B cell (primary cell): ENCODE data around the gene ZNF655. TPM values are rescaled to one million over a fixed set of nuclear protein-coding genes. Genes with fewer than 3 reads are reported as not detected.

Experiments
- ATAC-seq: fragments of 200-7000 bp; cut with Tn5 transposase; one replicate; pipeline ENCODE4 v1.10.0; 2021; ENCODE audit warnings: low read depth, mild to moderate bottlenecking, moderate number of reproducible peaks, moderate library complexity
- CTCF ChIA-PET: fragments of 350-600 bp; sonication (Branson Sonifier 250); formaldehyde crosslinking; loops from one replicate; lab custom pipeline; 2021; ENCODE audit warnings: antibody characterized with exemption, inconsistent platforms; lab: Charles Lee
- POLR2A ChIA-PET: fragments of 350-600 bp; sonication (Branson Sonifier 250); formaldehyde crosslinking; loops from one replicate; lab custom pipeline; 2021; ENCODE audit warnings: antibody characterized with exemption; lab: Charles Lee
- DNase-seq: peaks from one replicate; pipeline ENCODE4 v3.0.0; 2013
- H2AFZ ChIP-seq: 2 replicates; pipeline ENCODE4 v1.6.1; 2012; ENCODE audit warnings: mild to moderate bottlenecking, low read depth, low read length; ENCODE audit not compliant: insufficient read depth, poor library complexity, severe bottlenecking
- H3K27ac ChIP-seq, 2 donors: 1 replicate in 1 of 2; 2 replicates in 1 of 2; pipeline ENCODE4 v1.5.1; 2012 to 2013; ENCODE audit warnings: low read length in 2 of 2, mild to moderate bottlenecking in 2 of 2, moderate library complexity in 1 of 2
- H3K27me3 ChIP-seq, 4 experiments: fragments of 200-600 bp in 1 of 4; sonication (generic) in 1 of 4; replicated peaks in 1 of 4; 1 replicate in 2 of 4; 2 replicates in 2 of 4; pipeline versions ENCODE4 v1.6.1 to v1.7.0; 2013 to 2016; ENCODE audit warnings: low read length in 3 of 4, mild to moderate bottlenecking in 2 of 4, mixed read lengths in 1 of 4, moderate library complexity in 1 of 4; ENCODE audit not compliant: insufficient read depth in 4 of 4, control insufficient read depth in 3 of 4; ENCODE audit errors: control extremely low read depth in 1 of 4
- H3K36me3 ChIP-seq, 2 experiments: replicated peaks in 1 of 2; 1 replicate in 1 of 2; 2 replicates in 1 of 2; pipeline versions ENCODE4 v1.6.1 to v1.7.1; 2013; ENCODE audit warnings: low read length in 1 of 2; ENCODE audit not compliant: insufficient read depth in 2 of 2, control insufficient read depth in 1 of 2; ENCODE audit errors: control extremely low read depth in 1 of 2, extremely low read depth in 1 of 2
- H3K4me1 ChIP-seq, 2 donors: fragments of 200-600 bp in 1 of 2; sonication (generic) in 1 of 2; 1 replicate in 1 of 2; 2 replicates in 1 of 2; pipeline versions ENCODE4 v1.5.1 to v1.6.1; 2013 to 2017; ENCODE audit warnings: low read length in 2 of 2; ENCODE audit not compliant: control insufficient read depth in 2 of 2, insufficient read depth in 2 of 2
- H3K4me2 ChIP-seq: replicated peaks from 2 replicates; pipeline ENCODE3; 2012; ENCODE audit warnings: mild to moderate bottlenecking, low read depth, low read length; ENCODE audit not compliant: poor library complexity, severe bottlenecking
- H3K4me3 ChIP-seq, 5 experiments: fragments of 200-600 bp in 1 of 5; sonication (generic) in 1 of 5; 1 replicate in 3 of 5; 2 replicates in 2 of 5; pipeline versions ENCODE4 v1.5.1 to v1.7.0; 2011 to 2016; ENCODE audit warnings: low read length in 4 of 5, mild to moderate bottlenecking in 4 of 5, low read depth in 2 of 5, control low read depth in 1 of 5, moderate library complexity in 1 of 5; ENCODE audit not compliant: insufficient read depth in 1 of 5; ENCODE audit errors: control extremely low read depth in 1 of 5, extremely low read depth in 1 of 5
- H3K79me2 ChIP-seq: fragments of 200-600 bp; sonication (generic); one replicate; pipeline ENCODE4 v1.6.0; 2016; ENCODE audit warnings: low read length; ENCODE audit not compliant: control insufficient read depth, insufficient read depth
- H3K9ac ChIP-seq: fragments of 200-600 bp; sonication (generic); 2 replicates; pipeline ENCODE4 v1.6.1; 2017; ENCODE audit warnings: mild to moderate bottlenecking, low read length, moderate library complexity
- H3K9me3 ChIP-seq, 3 donors: one replicate each; pipeline versions ENCODE4 v1.6.1 to v1.7.1; 2013; ENCODE audit warnings: low read length in 2 of 3; ENCODE audit not compliant: control insufficient read depth in 2 of 3, insufficient read depth in 1 of 3; ENCODE audit errors: control extremely low read depth in 1 of 3
- H4K20me1 ChIP-seq: 2 replicates; pipeline ENCODE4 v1.6.0; 2012; ENCODE audit warnings: mild to moderate bottlenecking, low read length; ENCODE audit not compliant: insufficient read depth, control insufficient read depth, poor library complexity, severe bottlenecking
- H3K27ac Mint-ChIP-seq: one replicate; pipeline ENCODE4 v1.8.0; 2021; ENCODE audit warnings: mixed read lengths
- H3K27me3 Mint-ChIP-seq: one replicate; pipeline ENCODE4 v1.8.0; 2021; ENCODE audit warnings: mixed read lengths
- H3K4me1 Mint-ChIP-seq: one replicate; pipeline ENCODE4 v1.8.0; 2021; ENCODE audit warnings: mixed read lengths
- H3K4me3 Mint-ChIP-seq: one replicate; pipeline ENCODE4 v1.8.0; 2021; ENCODE audit warnings: mixed read lengths
- H3K9me3 Mint-ChIP-seq: one replicate; pipeline ENCODE4 v1.8.0; 2022; ENCODE audit warnings: mixed read lengths; ENCODE audit not compliant: insufficient read depth
- CTCF ChIP-seq: fragments of 200-600 bp; IDR thresholded peaks from one replicate; pipeline ENCODE4 v1.8.0; 2022; ENCODE audit warnings: antibody characterized with exemption, mild to moderate bottlenecking
- EZH2 ChIP-seq: IDR thresholded peaks from 2 replicates; pipeline ENCODE4 v1.6.1; 2012; ENCODE audit warnings: borderline replicate concordance, low read depth, mild to moderate bottlenecking, moderate library complexity, low read length; ENCODE audit not compliant: insufficient read depth, poor library complexity, severe bottlenecking
- WGBS: methylation state at CpG from one replicate; pipeline ENCODE4 v1.1.5; 2013; ENCODE audit warnings: missing lambda C conversion rate; ENCODE audit not compliant: insufficient coverage; 5-methylcytosine and 5-hydroxymethylcytosine counted together
- intact Hi-C: fragments of 100-400 bp; cut with micrococcal nuclease; formaldehyde crosslinking; loops from one replicate; pipeline ENCODE4 v1.10.0; 2022
- polyA plus RNA-seq: library from polyadenylated mRNA; depleted of rRNA; stranded (reverse); fragments of >200 nt; gene quantifications from 2 replicates; pipeline ENCODE4 v1.2.3, GENCODE V29; 2012
- total RNA-seq, 2 donors: library from RNA; stranded (reverse); fragments of 120-200 nt in 1 of 2; gene quantifications; 1 replicate in 1 of 2; 2 replicates in 1 of 2; pipeline versions ENCODE4 v1.2.3 to v1.2.4, GENCODE V29; 2013 to 2022

Gene ZNF655
- total and polyA plus RNA-seq, 2 donors (not counting 1 experiment from before 2014, with no cell fraction given) = 125 to 150 TPM

GRCh38 chr7:99588868-99589267, 30.4 kb downstream of the ZNF655 start:
- intact Hi-C loops = no loop called here
- TF ChIP-seq EZH2 (no peak), CTCF (no peak)
- Mint-ChIP-seq H3K9me3 (no peaks in the 10 kb centered on the region), H3K27ac (no peak overlapping the region), H3K4me1 (no peaks in the 10 kb centered on the region), H3K4me3 (no peak overlapping the region), H3K27me3 (peaks cover 30% of the 10 kb centered on the region)
- Histone ChIP-seq H4K20me1 (no peaks in the 10 kb centered on the region), H3K4me3 (no peak overlapping the region), H3K9ac (no peak overlapping the region), H3K27ac (no peak overlapping the region), H2AFZ (no peak overlapping the region), H3K27me3 (peaks cover 0 to 3% (median 1%) of the 10 kb centered on the region in 4 experiments), H3K4me1 (no peaks in the 10 kb centered on the region), H3K4me2 (no peak overlapping the region), H3K9me3 (no peaks in the 10 kb centered on the region), H3K36me3 (no peaks in the 10 kb centered on the region), H3K79me2 (no peaks in the 10 kb centered on the region)
- DNase-seq (no peak), ATAC-seq (no peak)
- POLR2A ChIA-PET = no interaction called here
- CTCF ChIA-PET = no interaction called here
- WGBS = no CpG with 5 or more reads among the region's 3 CpGs

GRCh38 chr7:99594948-99595745, 36.7 kb downstream of the ZNF655 start:
- ATAC-seq (no peak), DNase-seq (no peak)
- H3K4me3 Mint-ChIP-seq = no peak overlapping the region
- Histone ChIP-seq H3K79me2 (no peaks in the 10 kb centered on the region), H3K4me2 (no peak overlapping the region), H4K20me1 (no peaks in the 10 kb centered on the region), H3K9ac (no peak overlapping the region), H3K4me3 (no peak overlapping the region), H3K4me1 (no peaks in the 10 kb centered on the region), H3K36me3 (no peaks in the 10 kb centered on the region), H3K9me3 (peaks cover 0 to 5% (median 0%) of the 10 kb centered on the region in 3 donors), H2AFZ (no peak overlapping the region), H3K27me3 (no peaks in the 10 kb centered on the region), H3K27ac (no peak overlapping the region)
- ChIA-PET POLR2A (no interaction called here), CTCF (no interaction called here)
- TF ChIP-seq CTCF (no peak), EZH2 (no peak)
- no CpG with 5 or more reads among the region's 7 CpGs for WGBS
- intact Hi-C loops = no loop called here
- H3K9me3 Mint-ChIP-seq = no peaks in the 10 kb centered on the region
- no peaks in the 10 kb centered on the region for H3K4me1 Mint-ChIP-seq
- no peaks in the 10 kb centered on the region for H3K27me3 Mint-ChIP-seq
- no peak overlapping the region for H3K27ac Mint-ChIP-seq
